PC-9 (cell line): ENCODE data around the gene FARS2. TPM values are rescaled to one million over a fixed set of nuclear protein-coding genes. Genes with fewer than 3 reads are reported as not detected.

Source experiments
- BruUV-seq: library from RNA; stranded (reverse); fragments of 400-500 nt; replicated peaks from 2 replicates; lab custom pipeline; 2021; lab: Mats Ljungman, UMichigan
- CTCF ChIA-PET: fragments of 300-600 bp; sonication (Branson Sonifier 250); formaldehyde crosslinking; loops from one replicate; lab custom pipeline; 2022; ENCODE audit warnings: antibody characterized with exemption; lab: Charles Lee
- POLR2A ChIA-PET: fragments of 300-600 bp; sonication (Branson Sonifier 250); formaldehyde crosslinking; loops from one replicate; lab custom pipeline; 2022; ENCODE audit warnings: antibody characterized with exemption; ENCODE audit not compliant: unreplicated experiment; lab: Charles Lee
- DNase-seq, 2 experiments: peaks; one replicate each; pipeline versions ENCODE4 v3.0.0 to v3.0.0-alpha.2; 2015 to 2022; ENCODE audit warnings: mixed read lengths in 1 of 2
- H2AFZ ChIP-seq: fragments of 200-600 bp; sonication (generic); 2 replicates; pipeline ENCODE4 v1.8.1; 2017; ENCODE audit warnings: antibody characterized with exemption
- H3F3A ChIP-seq: fragments of 200-600 bp; sonication (generic); 2 replicates; pipeline ENCODE4 v1.8.1; 2017; ENCODE audit warnings: antibody characterized with exemption, mild to moderate bottlenecking, low read depth; ENCODE audit not compliant: insufficient read depth
- H3K27ac ChIP-seq: fragments of 200-600 bp; sonication (generic); 2 replicates; pipeline ENCODE4 v1.6.1; 2016; ENCODE audit warnings: mixed run types
- H3K27me3 ChIP-seq: fragments of 200-600 bp; sonication (generic); 2 replicates; pipeline ENCODE4 v1.6.1; 2016; ENCODE audit warnings: low read depth, mixed run types; ENCODE audit not compliant: insufficient read depth
- H3K36me3 ChIP-seq: fragments of 200-600 bp; sonication (generic); 2 replicates; pipeline ENCODE4 v1.6.1; 2016; ENCODE audit warnings: low read depth, mixed run types
- H3K4me1 ChIP-seq: fragments of 200-600 bp; sonication (generic); replicated peaks from 2 replicates; pipeline ENCODE4 v1.6.1; 2016; ENCODE audit warnings: mixed run types; ENCODE audit not compliant: insufficient read depth
- H3K4me2 ChIP-seq: fragments of 200-600 bp; sonication (generic); 2 replicates; pipeline ENCODE4 v1.6.1; 2017; ENCODE audit warnings: mixed run types
- H3K4me3 ChIP-seq: fragments of 200-600 bp; sonication (generic); 2 replicates; pipeline ENCODE4 v1.6.1; 2016; ENCODE audit warnings: mixed run types
- H3K79me2 ChIP-seq: fragments of 200-600 bp; sonication (generic); 2 replicates; pipeline ENCODE4 v1.6.1; 2017; ENCODE audit warnings: low read depth, mixed run types
- H3K9me2 ChIP-seq: fragments of 200-600 bp; sonication (generic); 2 replicates; pipeline ENCODE4 v1.8.1; 2017; ENCODE audit warnings: mild to moderate bottlenecking; ENCODE audit not compliant: insufficient read depth
- H3K9me3 ChIP-seq: fragments of 200-600 bp; sonication (generic); 2 replicates; pipeline ENCODE4 v1.8.1; 2016; ENCODE audit warnings: low read depth; ENCODE audit not compliant: insufficient read depth
- H4K20me1 ChIP-seq: fragments of 200-600 bp; sonication (generic); 2 replicates; pipeline ENCODE4 v1.8.1; 2017; ENCODE audit not compliant: insufficient read depth
- CTCF ChIP-seq: fragments of 200-600 bp; sonication (generic); conservative IDR thresholded peaks from 2 replicates; pipeline ENCODE4 v1.6.1; 2017; ENCODE audit warnings: mixed run types, antibody characterized with exemption, mild to moderate bottlenecking, moderate library complexity
- EZH2 ChIP-seq: fragments of 200-600 bp; sonication (generic); IDR thresholded peaks from 2 replicates; pipeline ENCODE4 v1.8.0; 2017; ENCODE audit warnings: antibody characterized with exemption, low read depth
- intact Hi-C: fragments of 100-400 bp; cut with micrococcal nuclease; formaldehyde crosslinking; loops from one replicate; pipeline ENCODE4 v1.10.0; 2022; ENCODE audit not compliant: unreplicated experiment
- total RNA-seq: library from RNA; stranded (reverse); gene quantifications from 2 replicates; pipeline ENCODE4 v1.2.3, GENCODE V29; 2021

The FARS2 gene
- total RNA-seq, 1 experiment from 2014 or later, result 26.7 TPM

- no peak for TF ChIP-seq CTCF
- TF ChIP-seq EZH2, result no peak
- CTCF ChIA-PET, result no interaction called here
These were observed 510.6 kb downstream of the FARS2 start for GRCh38 chr6:5771759-5772390.

GRCh38 chr6:5772408-5773120 is 511.3 kb downstream of the FARS2 start:
- H3K9me3 ChIP-seq, result no peaks in the 10 kb centered on the region
- no peak for DNase-seq
- H3K36me3 ChIP-seq, result no peaks in the 10 kb centered on the region
- H3K4me1 ChIP-seq, result no peaks in the 10 kb centered on the region
- H4K20me1 ChIP-seq, result no peaks in the 10 kb centered on the region
- BruUV-seq, result no TSS peak
- intact Hi-C loops, result no loop called here
- no peak overlapping the region for H3K4me3 ChIP-seq
- ChIA-PET POLR2A (no interaction called here), CTCF (no interaction called here)
- H3F3A ChIP-seq, result no peaks in the 10 kb centered on the region
- H3K79me2 ChIP-seq, result no peaks in the 10 kb centered on the region
- no peak overlapping the region for H3K27ac ChIP-seq
- no peaks in the 10 kb centered on the region for H3K9me2 ChIP-seq
- TF ChIP-seq EZH2 (no peak), CTCF (no peak)
- H3K4me2 ChIP-seq, result no peak overlapping the region
- H2AFZ ChIP-seq, result no peak overlapping the region
- no peaks in the 10 kb centered on the region for H3K27me3 ChIP-seq

More at GRCh38 chr6:5771759-5772390, 510.6 kb downstream of the FARS2 start:
- no peaks in the 10 kb centered on the region for H3K4me1 ChIP-seq
- H3K36me3 ChIP-seq, result no peaks in the 10 kb centered on the region
- intact Hi-C loops, result no loop called here
- no peak overlapping the region for H2AFZ ChIP-seq
- BruUV-seq, result no TSS peak
- H3K79me2 ChIP-seq, result no peaks in the 10 kb centered on the region
- H3K9me3 ChIP-seq, result no peaks in the 10 kb centered on the region
- DNase-seq, result no peak
- H3K9me2 ChIP-seq, result no peaks in the 10 kb centered on the region
- H3K4me3 ChIP-seq, result no peak overlapping the region
- H3K27ac ChIP-seq, result no peak overlapping the region
- H4K20me1 ChIP-seq, result no peaks in the 10 kb centered on the region
- no peak overlapping the region for H3K4me2 ChIP-seq
- no peaks in the 10 kb centered on the region for H3K27me3 ChIP-seq
- POLR2A ChIA-PET, result no interaction called here
- H3F3A ChIP-seq, result no peaks in the 10 kb centered on the region

- no peaks in the 10 kb centered on the region for H3K79me2 ChIP-seq
- H3K4me1 ChIP-seq, result no peaks in the 10 kb centered on the region
- no peak overlapping the region for H3K4me2 ChIP-seq
- H3K36me3 ChIP-seq, result no peaks in the 10 kb centered on the region
- H3K27ac ChIP-seq, result no peak overlapping the region
- H3K4me3 ChIP-seq, result no peak overlapping the region
- H3K27me3 ChIP-seq, result no peaks in the 10 kb centered on the region
- intact Hi-C loops, result no loop called here
- H2AFZ ChIP-seq, result no peak overlapping the region
- TF ChIP-seq CTCF, result no peak
- CTCF ChIA-PET, result no interaction called here
- H3F3A ChIP-seq, result no peaks in the 10 kb centered on the region
- POLR2A ChIA-PET, result no interaction called here
- H3K9me2 ChIP-seq, result no peaks in the 10 kb centered on the region
- H4K20me1 ChIP-seq, result no peaks in the 10 kb centered on the region
- BruUV-seq, result no TSS peak
- DNase-seq, result no peak
- no peaks in the 10 kb centered on the region for H3K9me3 ChIP-seq
These were observed 514.8 kb downstream of the FARS2 start for GRCh38 chr6:5776104-5776503.
